ENCODE measurements around the gene HIVEP3.

HIVEP3 gene

DNA sequence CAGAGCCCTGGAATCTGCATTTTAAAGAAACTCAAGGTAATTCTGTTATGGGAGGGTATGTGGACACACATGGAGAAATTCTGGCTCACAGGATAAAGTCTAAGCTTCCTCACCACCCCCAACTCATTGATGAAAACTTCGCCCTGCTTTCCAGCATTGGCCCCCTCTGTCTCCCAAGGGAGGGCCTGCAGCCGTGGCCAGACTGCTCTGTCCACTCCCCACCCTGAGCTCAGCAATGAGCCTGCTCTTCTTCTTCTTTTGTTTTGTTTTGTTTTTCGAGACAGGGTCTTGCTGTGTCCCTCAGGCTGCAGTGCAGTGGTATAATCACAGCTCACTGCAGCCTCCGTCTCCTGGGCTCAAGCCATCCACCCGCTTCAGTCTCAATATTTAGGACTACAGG lies 297.5 kb downstream of the HIVEP3 start:
- no peak for DNase-seq

DNA sequence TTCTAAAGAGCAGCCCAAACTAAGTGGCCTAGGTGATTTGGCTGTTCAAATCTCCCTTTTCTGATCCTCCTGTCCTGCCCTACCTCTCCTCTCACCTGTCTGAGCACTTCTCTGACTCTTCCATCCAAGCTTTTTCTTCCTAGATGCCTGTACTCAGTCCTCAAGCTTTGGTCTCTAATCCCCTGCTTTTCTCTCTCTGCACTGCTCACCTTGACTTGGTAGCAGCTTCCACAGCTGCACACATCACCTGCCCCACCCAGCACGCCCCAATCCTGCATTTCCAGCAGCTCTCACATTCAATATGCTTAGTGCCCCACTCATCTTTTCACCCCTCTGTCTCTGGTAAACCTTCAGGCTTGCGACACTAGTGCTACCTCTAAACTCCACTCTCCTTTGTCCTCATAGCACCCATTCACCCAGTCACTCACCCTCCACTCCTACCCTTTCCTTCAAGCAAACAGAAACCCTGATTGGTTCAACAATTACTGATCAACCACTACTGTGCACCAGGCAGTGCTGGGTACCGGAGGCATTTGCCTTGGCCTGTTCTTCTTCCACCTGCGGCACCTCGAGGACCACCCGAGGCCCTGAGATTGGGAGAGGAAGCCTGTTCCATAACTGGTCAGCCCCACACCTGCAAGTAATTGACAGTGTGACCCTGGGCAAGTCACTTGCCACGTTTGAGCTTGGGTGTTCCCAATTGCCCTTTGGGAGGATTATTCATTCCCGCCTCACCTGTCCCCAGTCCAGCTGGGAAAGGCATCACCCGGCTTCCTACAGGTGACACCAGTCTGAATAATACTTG lies 298.2 kb downstream of the HIVEP3 start:
- DNase-seq, result no peak

DNA sequence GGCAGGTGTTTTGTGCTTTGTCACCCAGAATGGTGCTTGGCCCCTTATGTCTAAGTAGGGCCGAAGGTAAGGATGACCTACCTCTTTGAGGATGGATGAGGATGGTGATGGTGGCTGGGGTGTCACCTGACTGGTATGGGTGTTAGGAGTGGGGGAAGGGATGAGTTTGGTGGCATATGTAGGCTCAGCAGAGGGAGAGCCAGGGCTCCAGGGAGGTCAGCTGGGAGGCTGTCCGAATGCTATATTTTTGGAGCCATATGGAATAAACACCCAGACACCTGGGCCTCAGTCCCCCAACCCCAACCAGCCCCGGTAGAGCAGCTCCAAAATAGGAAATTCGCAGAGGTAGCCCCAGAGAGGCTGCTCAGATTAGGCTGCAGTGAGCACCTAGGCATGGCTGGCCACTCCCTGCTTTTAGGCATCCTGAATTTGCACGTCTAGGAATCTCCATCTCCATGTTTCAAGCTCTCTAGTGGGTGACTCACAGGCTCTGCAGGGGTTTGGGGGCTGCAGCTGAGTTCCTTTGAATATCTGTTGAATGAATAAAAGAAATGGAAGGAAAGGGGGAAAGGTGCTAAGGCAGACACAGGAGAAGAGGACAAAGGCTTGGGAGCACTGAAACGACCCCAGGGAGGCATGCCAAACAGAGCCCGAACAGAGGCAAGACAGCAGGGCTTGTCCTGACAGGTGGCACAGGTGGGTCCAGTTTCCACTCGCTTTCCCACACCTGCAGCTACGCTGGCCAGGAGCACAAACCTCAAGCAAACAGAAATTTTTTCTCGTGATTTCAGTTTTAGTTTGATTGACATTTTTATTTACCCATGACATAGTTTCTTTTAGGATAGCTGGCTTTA lies 299.0 kb downstream of the HIVEP3 start:
- no peak for DNase-seq

DNA sequence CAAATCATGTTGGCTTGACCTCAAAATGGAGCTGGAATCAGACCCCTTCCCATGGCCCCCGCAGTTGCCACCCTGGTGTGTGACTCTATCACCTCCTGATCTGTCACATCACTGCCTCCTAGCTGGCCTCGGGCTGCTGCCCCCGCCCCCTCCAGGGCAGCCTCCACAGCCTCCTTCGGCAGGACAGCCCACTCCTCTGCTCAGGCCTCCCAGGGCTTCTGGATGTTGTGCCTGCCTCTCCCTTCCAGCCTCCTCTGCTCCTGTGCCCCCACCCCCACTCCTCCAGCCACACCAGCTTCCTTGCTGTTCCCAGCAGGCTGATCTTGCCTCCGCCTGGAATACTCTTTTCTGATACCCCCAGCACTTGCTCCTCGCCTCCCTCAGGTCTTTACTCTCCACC lies 299.9 kb downstream of the HIVEP3 start:
- no peak for DNase-seq

DNA sequence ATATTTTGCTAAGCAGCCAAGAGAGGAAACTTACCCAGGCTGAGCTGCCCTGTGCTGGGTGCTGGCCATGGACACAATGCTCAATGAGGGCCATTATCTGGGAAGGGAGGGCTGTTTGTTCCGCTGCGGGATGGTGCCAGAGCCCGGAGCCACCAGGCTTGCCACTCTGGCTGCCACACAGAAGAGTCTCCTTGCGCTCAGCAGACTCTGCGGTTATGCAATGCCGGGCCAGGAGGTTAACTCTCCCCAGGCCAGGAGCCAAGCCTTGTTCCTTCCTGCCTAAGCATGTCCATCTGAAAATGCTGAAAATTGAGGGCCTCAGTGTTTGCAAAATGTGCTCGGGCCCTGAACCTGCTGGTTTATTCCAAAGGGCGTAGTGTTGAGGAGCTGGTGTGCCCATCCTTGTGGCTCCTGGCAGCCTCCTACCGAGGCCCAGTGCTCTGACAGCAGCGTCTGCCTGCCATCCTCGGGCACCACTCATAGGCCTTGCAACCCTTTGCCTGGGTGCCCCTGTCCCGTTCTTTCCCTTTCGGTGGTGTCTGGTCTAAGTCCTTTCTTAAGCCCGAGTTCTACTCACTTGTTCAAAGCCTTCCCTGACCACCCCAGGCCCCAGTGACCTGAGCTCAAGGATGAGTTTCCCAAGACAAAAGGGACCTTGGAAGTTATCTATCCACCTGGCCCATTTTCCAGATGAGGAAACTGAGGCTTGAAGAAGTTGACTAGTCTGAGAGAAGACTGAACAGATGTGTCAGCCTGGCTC lies 300.5 kb downstream of the HIVEP3 start:
- no peak for DNase-seq

DNA sequence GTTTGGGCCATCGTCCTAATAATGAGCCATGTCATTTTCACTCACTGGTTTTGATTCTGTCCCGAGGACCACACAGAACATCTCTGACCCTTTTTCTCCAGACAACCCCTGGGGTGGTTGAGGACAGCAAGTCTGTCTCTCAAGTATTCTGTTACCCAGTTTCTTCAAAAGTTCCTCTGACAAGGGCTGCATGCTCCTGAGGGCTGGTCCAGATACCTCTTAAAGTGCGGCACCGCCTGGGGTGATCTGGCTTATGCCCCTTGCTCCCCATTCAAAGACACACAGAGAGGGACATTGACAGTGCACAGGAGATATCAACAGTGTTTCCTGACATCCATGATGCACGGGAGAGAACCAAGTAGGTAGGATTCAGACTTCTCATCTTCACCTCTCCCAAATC lies 301.4 kb downstream of the HIVEP3 start:
- no peak for DNase-seq

DNA sequence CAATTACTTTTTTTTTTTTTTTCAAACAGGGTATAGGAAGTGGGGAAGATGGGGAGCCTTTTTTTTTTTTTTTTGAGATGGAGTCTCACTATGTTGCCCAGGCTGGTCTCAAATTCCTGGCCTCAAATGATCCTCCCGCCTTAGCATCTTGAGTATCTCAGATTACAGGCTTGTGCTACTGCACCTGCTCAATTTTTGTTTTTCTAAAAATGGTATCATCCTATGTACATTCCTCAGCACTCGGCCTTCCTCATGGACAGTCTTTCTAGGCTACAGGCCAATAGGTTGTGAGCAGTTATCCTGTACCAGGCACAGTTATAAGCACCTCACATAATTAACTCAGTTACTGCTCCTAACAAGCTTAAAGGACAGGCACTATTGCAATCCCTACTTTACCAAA lies 302.2 kb downstream of the HIVEP3 start:
- DNase-seq, result no peak

DNA sequence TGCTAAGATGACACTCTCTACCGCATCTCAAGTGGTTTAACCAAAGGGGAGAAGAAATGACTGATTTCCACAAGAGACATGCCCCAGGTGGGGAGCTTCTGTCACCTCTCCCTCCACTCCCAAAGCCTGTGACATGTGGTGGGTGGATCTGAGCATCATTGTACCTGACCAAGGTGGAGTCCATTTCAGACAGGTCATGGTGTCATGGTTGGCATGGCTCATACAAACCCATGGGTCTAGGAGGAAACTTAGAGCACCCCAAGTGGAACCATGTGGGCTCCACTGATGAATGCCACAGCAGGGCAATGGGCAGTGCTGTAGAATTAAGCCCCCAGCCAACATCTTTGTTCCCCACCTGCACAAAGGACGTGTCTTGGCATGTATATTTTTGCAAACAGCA lies 302.7 kb downstream of the HIVEP3 start:
- no peak for DNase-seq

DNA sequence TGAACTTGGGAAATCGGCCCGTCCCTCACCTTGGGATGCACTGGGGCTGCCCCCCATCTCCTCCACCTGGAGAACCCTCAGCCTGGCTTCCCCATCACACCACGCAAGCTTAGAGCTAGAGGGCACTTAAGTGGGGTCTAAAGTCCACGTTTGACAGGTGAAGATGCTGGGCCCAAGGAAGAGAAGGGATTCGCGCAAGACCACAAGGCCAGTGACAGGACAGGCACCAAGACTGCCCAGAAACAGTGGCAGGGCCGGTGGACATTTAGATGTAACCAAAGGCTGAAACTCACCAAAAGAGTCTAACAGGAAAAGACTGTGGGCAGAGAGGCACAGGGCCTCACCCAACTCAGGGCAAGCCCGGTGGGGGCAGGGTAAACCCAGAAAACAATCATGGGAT lies 303.4 kb downstream of the HIVEP3 start:
- DNase-seq, result no peak

DNA sequence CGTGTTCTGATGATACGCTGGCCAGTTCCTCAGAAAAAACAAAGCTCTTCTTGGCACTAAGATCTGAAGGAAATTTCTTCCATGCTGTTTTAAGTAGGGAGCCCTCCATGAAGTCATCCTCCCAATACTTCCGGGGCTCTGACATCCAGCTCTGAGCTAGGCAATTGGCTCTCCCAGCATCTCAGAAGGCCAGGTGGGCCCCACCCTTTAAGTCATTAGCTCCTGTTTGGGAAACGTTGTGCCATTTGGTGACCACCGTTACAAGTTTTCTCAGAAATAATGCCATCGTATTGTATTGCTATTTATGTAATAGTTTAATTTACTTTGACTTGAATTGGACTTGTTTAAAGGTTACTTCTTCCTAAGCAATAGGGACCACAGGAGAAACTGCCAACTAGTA lies 303.9 kb downstream of the HIVEP3 start:
- DNase-seq, result no peak

DNA sequence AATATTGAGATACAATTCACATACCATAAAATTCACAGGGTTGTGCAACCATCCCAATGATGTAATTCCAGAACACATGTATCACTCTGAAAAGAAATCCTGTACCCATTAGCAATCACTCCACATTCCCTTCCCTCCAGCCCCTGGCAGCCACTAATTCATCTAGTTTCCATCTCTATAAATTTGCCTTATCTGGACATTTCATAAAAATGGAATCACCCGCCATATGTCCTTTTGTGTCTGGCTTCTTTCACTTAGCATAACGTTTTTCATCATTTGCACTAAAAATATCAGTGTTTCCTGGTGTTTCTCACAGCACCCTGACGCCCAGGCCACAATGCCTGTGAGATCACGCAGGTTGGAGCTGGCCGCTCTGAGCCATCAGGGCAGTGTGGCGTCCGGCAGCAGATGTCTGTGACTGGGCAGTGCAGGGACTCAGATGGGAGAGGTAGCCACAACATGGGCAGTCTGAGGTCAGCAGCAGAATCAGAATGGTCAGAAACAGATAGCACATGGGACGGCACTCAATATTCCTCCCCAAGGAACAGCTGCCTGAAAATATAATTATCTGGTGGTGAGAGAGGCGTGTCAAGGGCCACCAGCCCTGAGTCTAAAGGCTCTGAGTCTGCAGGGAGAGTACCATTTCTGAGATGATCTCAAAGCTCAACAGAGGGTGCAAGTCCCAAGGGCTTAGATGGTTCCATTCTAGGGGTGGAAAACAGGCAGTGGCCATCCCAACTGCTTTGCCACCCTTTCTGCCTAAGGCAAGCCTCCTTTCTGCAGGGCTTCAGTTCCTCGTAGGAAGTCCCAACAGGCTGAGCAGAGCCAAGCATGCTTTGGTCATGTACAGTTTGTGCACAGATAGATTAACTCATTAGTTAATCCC lies 304.8 kb downstream of the HIVEP3 start:
- DNase-seq, result no peak

DNA sequence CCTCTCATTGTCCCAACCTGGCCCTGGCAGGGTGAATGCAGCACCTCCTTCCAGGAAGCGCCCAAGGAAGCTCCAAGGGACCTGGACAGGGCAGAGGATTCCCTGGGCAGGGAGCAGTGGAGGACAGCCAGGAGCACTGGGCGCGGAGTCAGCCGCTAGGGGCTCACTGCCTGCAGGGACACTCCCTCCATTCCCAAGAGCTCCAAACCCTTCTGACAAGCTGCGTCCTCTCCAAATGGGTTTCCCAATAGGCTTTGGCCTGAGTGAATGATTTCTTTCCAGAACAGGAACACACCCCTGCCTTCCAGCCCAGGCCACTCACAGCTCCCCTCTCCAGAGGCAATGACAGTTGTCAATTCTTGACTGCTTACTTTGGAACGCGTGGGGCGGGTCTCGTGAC lies 305.8 kb downstream of the HIVEP3 start:
- no peak for DNase-seq

DNA sequence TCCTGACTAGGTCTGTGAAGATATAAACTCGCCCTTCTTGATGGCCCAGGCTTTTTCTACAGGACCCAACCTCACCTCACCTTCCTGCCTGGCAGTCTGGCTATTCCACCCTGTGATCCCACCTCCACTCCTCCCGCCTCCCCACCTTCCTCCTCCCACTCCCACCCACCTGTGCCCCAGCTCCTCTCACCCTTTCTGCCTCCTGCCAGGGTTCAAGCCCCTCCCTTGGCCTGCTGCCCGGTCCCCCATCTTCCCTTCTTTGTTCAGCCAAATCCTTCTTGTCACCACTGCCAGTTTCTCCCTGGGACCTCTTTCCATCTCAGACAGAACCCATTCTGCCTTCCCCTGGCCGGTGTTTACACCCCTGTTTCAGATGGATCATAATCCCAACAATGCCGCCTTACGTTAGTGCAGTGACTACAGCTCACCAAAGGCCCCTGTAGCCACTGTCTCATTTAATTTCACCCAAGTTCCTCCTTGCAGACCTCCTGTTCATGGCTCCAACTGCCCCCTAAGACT lies 306.7 kb downstream of the HIVEP3 start:
- DNase-seq, result no peak

DNA sequence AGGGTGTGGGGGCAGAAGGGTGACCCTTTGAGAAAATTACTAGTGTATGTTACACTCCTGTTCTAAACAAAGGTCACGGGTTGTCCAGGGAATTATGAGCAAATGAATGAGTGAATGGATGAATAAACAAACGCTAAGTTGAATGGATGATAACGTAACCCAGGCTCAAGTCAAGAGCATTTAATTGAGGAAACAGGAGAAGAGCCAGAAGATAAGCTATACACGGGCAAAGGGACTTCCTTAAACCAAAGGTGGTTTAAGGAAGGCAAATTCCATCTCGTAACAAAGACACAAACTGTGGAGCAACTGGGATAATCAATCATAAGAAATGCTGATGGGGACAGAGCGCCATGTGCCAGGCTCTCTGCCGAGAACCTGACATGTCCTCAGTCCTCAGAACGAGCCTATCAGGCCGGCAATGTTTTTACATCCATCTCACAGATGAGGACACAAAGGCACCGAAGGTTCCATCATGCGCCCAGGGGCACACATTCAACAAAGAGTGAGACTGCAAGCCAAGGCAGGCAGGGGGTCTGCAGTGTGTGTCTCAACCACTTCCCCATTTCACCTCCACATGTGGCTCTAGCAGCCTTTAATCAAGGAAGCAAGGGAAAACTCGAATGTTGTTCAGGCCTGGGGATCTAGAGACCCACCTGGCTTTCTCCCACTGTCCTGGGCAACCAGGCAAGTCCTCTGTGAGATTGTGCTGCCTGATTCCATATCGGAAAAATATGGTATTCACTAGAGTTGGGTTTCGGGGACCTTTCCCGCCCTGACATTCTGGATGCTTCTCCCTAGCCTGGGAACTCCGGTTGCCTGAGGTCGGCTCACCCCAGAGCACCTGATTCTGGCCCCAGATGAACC lies 307.4 kb downstream of the HIVEP3 start:
- no peak for DNase-seq

DNA sequence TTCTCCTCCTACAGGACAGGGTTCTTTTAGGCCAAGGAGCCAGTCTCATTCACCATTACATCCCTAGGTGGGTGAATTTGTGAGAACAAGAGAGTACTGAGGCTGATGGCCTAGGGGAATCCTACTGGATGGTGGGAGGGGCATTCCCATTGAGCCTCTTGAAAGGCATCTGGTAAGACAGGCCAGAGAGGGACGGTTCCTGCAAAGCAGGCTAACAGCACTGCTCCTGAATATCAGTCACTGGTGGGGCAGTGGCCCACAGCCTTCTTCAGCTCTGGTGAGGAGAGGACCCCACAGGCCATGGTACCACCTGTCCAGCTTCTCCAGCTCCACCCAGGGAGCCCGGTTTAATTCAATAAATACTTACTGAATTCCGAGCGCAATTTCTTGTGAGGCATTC lies 308.4 kb downstream of the HIVEP3 start:
- DNase-seq, result no peak

DNA sequence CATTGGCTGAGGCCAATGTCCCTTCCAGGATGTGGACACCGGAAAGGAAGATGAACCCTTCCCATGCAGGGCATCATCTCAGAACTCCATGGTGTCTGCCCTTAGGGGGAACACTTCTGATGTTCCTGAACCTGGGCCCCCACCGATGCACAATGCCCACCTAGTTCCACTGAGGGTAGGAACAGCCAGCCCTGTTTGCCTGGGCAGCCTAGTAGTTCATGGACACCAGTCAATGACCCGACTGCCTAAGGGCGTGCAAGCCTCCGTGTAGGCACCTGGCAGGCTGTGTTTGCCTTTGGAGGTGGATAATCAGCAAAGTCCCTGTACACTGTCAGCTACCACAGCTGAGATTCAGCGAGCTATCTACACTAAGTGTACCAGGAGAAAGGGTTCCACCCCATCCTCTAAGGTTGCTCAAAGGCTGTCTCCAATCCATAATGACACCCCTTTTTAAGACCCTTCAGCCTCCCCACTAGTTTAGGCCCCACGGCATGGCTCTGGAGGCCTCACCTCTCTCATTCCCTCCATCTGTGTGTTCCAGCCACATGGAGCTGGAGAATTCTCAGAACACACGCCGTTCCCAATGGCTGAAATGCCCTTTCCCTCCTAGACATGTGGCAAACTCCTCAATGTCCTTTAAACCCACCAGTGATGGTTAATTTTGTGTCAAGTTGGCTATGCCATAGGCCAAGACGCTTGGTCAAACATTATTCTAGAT lies 309.4 kb downstream of the HIVEP3 start:
- no peak for DNase-seq

DNA sequence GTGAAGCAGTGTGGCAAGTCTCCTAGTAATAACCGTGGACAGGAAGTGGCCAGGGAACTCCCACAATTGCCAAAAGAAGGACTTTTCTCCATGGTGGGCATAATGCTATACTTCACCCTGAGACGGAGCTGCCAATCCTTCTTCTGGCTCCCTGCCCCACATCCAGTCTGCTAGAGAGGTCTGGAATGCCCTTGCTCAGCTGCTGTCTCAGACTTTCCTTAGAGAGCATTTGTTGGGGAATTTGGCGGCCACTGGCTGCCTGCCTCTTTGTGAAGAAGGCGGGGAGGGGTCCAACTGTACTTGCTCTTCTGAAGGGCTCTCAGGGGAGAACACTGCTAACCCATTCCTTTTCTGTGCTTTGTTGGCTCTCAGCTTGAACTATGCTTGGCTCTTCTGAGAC lies 310.5 kb downstream of the HIVEP3 start:
- DNase-seq, result no peak

DNA sequence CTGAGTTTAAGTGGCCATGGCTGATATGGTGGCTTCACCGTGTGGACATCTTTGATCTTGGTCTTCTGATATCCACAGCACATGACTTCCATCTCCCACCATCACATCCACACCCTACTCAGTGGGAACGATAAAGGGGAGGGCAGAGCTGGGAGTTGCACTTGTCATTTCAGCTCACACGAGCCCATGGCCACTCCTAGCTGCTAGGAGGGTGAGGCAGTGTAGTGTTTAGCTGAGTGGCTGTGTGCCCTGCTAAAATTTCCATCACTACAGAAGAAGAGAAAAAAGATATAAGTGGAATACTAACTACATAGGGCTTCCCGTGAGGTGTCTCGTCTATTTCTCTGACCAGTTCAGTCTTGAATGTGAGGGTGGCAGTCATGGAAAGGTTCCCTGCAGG lies 310.9 kb downstream of the HIVEP3 start:
- DNase-seq, result no peak

DNA sequence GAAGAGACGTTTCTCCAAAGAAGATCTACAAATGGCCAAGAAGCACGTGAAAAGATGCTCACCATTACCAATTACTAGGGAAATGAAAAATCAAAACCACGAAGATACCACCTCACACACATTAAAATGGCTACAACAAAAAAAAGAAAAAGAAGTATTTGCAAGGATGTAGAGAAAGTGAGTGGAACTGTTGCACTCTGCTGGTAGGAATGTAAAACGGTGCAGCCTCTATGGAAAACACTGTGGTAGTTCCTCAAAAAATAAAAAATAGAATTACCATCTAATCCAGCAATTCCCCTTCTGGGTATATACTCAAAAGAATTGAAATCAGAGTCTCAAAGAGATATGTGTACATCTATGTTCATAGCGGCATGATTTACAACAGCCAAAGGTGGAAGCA lies 318.8 kb downstream of the HIVEP3 start:
- DNase-seq, result no peak

DNA sequence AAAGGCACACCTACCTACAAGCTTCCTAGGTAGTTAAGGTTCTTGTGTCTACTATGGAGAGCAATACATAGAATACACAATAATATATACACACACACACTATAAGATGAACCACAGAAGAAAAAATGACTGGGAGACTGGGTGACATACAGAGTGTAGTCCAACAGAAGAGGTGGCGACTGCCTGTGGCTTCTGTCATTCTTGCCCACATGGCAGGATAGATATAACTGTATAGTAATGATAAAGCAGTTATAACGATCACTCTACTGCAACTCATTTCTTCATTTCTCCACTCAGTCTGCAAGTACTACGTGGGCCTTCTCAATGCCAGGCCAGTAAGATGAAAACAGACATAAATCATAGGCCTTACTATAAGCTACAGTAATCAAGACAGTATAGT lies 320.4 kb downstream of the HIVEP3 start:
- DNase-seq, result no peak
